HG02973 (cell line): ENCODE measurements around the gene STX10.

Experiments used
- ATAC-seq: cut with Tn5 transposase; IDR thresholded peaks from one replicate; pipeline ENCODE4 v1.9.1; 2021; ENCODE audit warnings: moderate library complexity; ENCODE audit not compliant: unreplicated experiment

Gene STX10

GRCh38 chr19:13146763-13147563 lies 3.2 kb downstream of the STX10 start:
- ATAC-seq, result no peak

GRCh38 chr19:13139633-13140311 lies 10.4 kb downstream of the STX10 start:
- ATAC-seq, result no peak

- ATAC-seq, result no peak
Measured at GRCh38 chr19:13138916-13139198, 11.3 kb downstream of the STX10 start.

- ATAC-seq, result no peak
Measured at GRCh38 chr19:13138171-13138915, 11.8 kb downstream of the STX10 start.

GRCh38 chr19:13137290-13137794 lies 12.8 kb downstream of the STX10 start:
- no peak for ATAC-seq

- no peak for ATAC-seq
Measured at GRCh38 chr19:13135068-13136062, 14.8 kb downstream of the STX10 start.

GRCh38 chr19:13134626-13135025 lies 15.5 kb downstream of the STX10 start:
- no peak for ATAC-seq

GRCh38 chr19:13133241-13133870 lies 16.8 kb downstream of the STX10 start:
- ATAC-seq, result no peak

- ATAC-seq, result no peak
Measured at GRCh38 chr19:13132471-13133180, 17.5 kb downstream of the STX10 start.

GRCh38 chr19:13130886-13131490 lies 19.2 kb downstream of the STX10 start:
- ATAC-seq, result no peak

- ATAC-seq, result no peak
Measured at GRCh38 chr19:13129384-13129783, 20.8 kb downstream of the STX10 start.

GRCh38 chr19:13128583-13128982 lies 21.6 kb downstream of the STX10 start:
- no peak for ATAC-seq

- no peak for ATAC-seq
Measured at GRCh38 chr19:13127811-13128575, 22.2 kb downstream of the STX10 start.

- no peak for ATAC-seq
Measured at GRCh38 chr19:13127051-13127450, 23.1 kb downstream of the STX10 start.

- no peak for ATAC-seq
Measured at GRCh38 chr19:13122980-13123957, 26.9 kb downstream of the STX10 start.

- no peak for ATAC-seq
Measured at GRCh38 chr19:13122275-13122878, 27.8 kb downstream of the STX10 start.
